Measurements from ENCODE around the gene CDCP1. TPM values are rescaled to one million over a fixed set of nuclear protein-coding genes. Genes with fewer than 3 reads are reported as not detected.

The CDCP1 gene
- total and polyA plus RNA-seq, 2 experiments from 2014 or later, result 5.4 to 8.8 TPM

DNA sequence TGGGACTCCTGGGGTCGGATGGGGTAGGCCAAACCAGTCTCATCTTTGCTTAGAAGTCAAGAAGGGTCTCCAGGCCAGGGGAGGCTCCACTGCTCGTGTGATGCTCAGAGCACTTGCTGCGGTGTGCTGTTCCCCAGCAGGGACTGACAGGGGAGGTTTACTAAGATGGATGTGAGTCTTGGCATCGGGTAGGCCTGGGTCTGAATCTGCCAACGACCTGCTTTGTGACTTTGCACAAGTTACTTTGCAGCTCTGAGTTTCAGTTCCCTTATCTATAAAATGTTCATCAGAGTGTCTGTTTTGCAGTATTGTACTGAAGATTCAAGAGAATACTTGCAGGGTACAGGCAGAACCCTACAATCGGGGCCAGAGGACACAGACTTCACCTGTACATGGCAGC is 17.3 kb upstream of the CDCP1 start:
- Histone ChIP-seq H3K9me2 (ENCODE audit: insufficient read depth) (no peaks in the 10 kb centered on the region), H2AFZ (no peak overlapping the region), H3F3A (ENCODE audit: insufficient read depth) (peaks cover 22% of the 10 kb centered on the region), H3K9ac (no peak overlapping the region), H3K4me1 (ENCODE audit: insufficient read depth) (peaks cover 19% of the 10 kb centered on the region), H3K4me3 (no peak overlapping the region), H3K9me3 (ENCODE audit: low read depth) (no peaks in the 10 kb centered on the region), H3K36me3 (ENCODE audit: low read depth) (no peaks in the 10 kb centered on the region), H3K79me2 (ENCODE audit: insufficient read depth) (no peaks in the 10 kb centered on the region), H3K27me3 (replicated peaks; ENCODE audit: insufficient read depth) (no peaks in the 10 kb centered on the region), H3K4me2 (ENCODE audit: unreplicated experiment) (no peak overlapping the region), H4K20me1 (ENCODE audit: insufficient read depth) (no peaks in the 10 kb centered on the region), H3K27ac (no peak overlapping the region)
- TF ChIP-seq EZH2 (IDR thresholded peaks at IDR 0.05; ENCODE audit: insufficient read depth, poor library complexity, severe bottlenecking) (no peak), EZH2phosphoT487 (IDR thresholded peaks at IDR 0.05; ENCODE audit: insufficient read depth, low read depth) (no peak)
- 56 to 58% methylated on average over 6 of the region's 6 CpGs for WGBS, 2 experiments (ENCODE audit: low coverage in 1 of 2, low lambda C conversion rate in 2 of 2, missing lambda C conversion rate in 2 of 2)
- no peak for DNase-seq
- in situ Hi-C loops (cut with MboI), result no loop called here

DNA sequence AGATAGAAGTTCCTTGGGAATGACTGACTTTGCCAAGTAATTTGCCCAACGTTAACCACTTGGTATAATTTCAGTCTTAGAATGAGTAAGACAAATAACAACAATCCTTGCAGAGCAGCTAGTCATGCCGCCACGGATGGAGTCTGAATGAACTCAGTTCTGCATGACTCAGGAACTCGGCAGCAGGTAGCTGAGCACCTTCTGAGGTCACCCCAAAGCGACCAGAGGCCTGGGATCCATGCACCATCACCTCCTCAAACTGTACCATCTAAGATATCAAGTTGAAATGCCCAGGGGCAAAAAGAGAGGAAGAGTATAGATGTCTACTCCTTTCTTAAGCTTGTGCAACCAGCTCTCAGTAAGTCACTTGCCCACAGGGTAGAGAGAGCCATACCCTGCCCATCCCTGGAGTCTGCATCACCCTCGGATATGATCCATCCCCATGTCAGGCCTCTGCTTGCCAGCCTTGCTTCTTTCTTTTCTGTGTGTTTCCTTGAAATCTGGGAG is 8.5 kb upstream of the CDCP1 start:
- H3K36me3 ChIP-seq (ENCODE audit: low read depth), result no peaks in the 10 kb centered on the region
- H3K4me3 ChIP-seq, result no peak overlapping the region
- peaks cover 38% of the 10 kb centered on the region for H3F3A ChIP-seq (ENCODE audit: insufficient read depth)
- H3K27ac ChIP-seq, result peak overlapping the region; percentile 69
- H3K4me1 ChIP-seq (ENCODE audit: insufficient read depth), result peaks cover 20% of the 10 kb centered on the region
- DNase-seq, result peak; percentile 92
- WGBS, 2 experiments (ENCODE audit: low coverage in 1 of 2, low lambda C conversion rate in 2 of 2, missing lambda C conversion rate in 2 of 2), result 11 to 19% methylated on average over 6 of the region's 6 CpGs
- no peaks in the 10 kb centered on the region for H4K20me1 ChIP-seq (ENCODE audit: insufficient read depth)
- H3K79me2 ChIP-seq (ENCODE audit: insufficient read depth), result no peaks in the 10 kb centered on the region
- no peaks in the 10 kb centered on the region for H3K9me3 ChIP-seq (ENCODE audit: low read depth)
- no peak overlapping the region for H3K9ac ChIP-seq
- H3K4me2 ChIP-seq (ENCODE audit: unreplicated experiment), result peak overlapping the region; percentile 51
- in situ Hi-C loops (cut with MboI), result no loop called here
- TF ChIP-seq EZH2phosphoT487 (IDR thresholded peaks at IDR 0.05; ENCODE audit: insufficient read depth, low read depth), result no peak
- no peak for TF ChIP-seq EZH2 (IDR thresholded peaks at IDR 0.05; ENCODE audit: insufficient read depth, poor library complexity, severe bottlenecking)
- no peaks in the 10 kb centered on the region for H3K9me2 ChIP-seq (ENCODE audit: insufficient read depth)
- no peak overlapping the region for H2AFZ ChIP-seq
- no peaks in the 10 kb centered on the region for H3K27me3 ChIP-seq (replicated peaks; ENCODE audit: insufficient read depth)

DNA sequence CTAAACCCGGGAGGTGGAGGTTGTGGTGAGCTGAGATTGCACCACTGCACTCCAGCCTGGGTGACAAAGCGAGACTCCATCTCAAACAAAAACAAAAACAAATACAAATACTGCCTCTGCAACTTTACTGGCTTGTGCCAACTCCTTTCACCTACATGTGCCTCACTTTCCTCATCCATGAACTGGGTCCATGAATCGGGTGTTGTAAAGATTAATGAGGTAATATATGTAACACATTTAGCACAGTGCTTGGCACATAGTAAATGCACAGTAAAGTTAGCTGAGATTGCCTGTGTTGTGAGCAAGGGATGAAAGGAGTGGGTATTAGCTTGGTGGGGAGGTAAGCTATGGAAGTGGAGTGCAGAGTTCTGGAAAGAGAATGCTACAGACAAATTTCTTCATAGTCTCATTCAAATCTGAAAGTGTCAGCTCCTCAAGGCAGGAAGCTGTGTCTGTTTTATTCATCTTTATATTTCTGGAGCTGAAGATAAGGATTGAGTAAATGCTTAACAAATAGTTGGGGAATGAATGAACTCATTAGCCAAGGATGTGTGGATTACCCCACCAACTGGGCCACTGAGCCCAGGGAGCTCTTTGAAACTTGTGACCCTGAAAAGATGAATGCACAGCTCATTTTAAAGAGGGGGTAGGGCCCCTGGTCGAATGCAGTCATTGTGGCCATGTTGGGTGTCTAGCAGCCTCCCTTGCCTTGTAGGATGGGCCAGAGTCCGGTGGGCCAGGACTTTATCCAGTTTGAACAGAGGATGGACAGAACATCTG is 7.7 kb upstream of the CDCP1 start:
- H3K36me3 ChIP-seq (ENCODE audit: low read depth), result no peaks in the 10 kb centered on the region
- peaks cover 38% of the 10 kb centered on the region for H3F3A ChIP-seq (ENCODE audit: insufficient read depth)
- no peaks in the 10 kb centered on the region for H3K79me2 ChIP-seq (ENCODE audit: insufficient read depth)
- peak overlapping the region; percentile 51 for H3K4me2 ChIP-seq (ENCODE audit: unreplicated experiment)
- no peak overlapping the region for H3K9ac ChIP-seq
- H3K27me3 ChIP-seq (replicated peaks; ENCODE audit: insufficient read depth), result no peaks in the 10 kb centered on the region
- no peaks in the 10 kb centered on the region for H3K9me2 ChIP-seq (ENCODE audit: insufficient read depth)
- DNase-seq, result peak; percentile 73
- no peak for TF ChIP-seq EZH2 (IDR thresholded peaks at IDR 0.05; ENCODE audit: insufficient read depth, poor library complexity, severe bottlenecking)
- no peak for TF ChIP-seq EZH2phosphoT487 (IDR thresholded peaks at IDR 0.05; ENCODE audit: insufficient read depth, low read depth)
- in situ Hi-C loops (cut with MboI), result no loop called here
- no peak overlapping the region for H2AFZ ChIP-seq
- no peaks in the 10 kb centered on the region for H3K9me3 ChIP-seq (ENCODE audit: low read depth)
- peaks cover 20% of the 10 kb centered on the region for H3K4me1 ChIP-seq (ENCODE audit: insufficient read depth)
- no peak overlapping the region for H3K4me3 ChIP-seq
- H3K27ac ChIP-seq, result peak overlapping the region; percentile 69
- no peaks in the 10 kb centered on the region for H4K20me1 ChIP-seq (ENCODE audit: insufficient read depth)
- WGBS, 2 experiments (ENCODE audit: low coverage in 1 of 2, low lambda C conversion rate in 2 of 2, missing lambda C conversion rate in 2 of 2), result 54 to 58% methylated on average over 5 of the region's 5 CpGs

GRCh38 chr3:45152307-45152706 is 6.1 kb upstream of the CDCP1 start:
- DNase-seq, result no peak
- Histone ChIP-seq H4K20me1 (ENCODE audit: insufficient read depth) (no peaks in the 10 kb centered on the region), H3K9ac (no peak overlapping the region), H3K79me2 (ENCODE audit: insufficient read depth) (no peaks in the 10 kb centered on the region), H3K4me1 (ENCODE audit: insufficient read depth) (peaks cover 20% of the 10 kb centered on the region), H3K9me3 (ENCODE audit: low read depth) (no peaks in the 10 kb centered on the region), H3F3A (ENCODE audit: insufficient read depth) (peaks cover 38% of the 10 kb centered on the region), H3K4me2 (ENCODE audit: unreplicated experiment) (no peak overlapping the region), H3K27ac (no peak overlapping the region), H3K27me3 (replicated peaks; ENCODE audit: insufficient read depth) (no peaks in the 10 kb centered on the region), H3K36me3 (ENCODE audit: low read depth) (no peaks in the 10 kb centered on the region), H3K4me3 (no peak overlapping the region), H3K9me2 (ENCODE audit: insufficient read depth) (no peaks in the 10 kb centered on the region), H2AFZ (no peak overlapping the region)
- in situ Hi-C loops (cut with MboI), result no loop called here
- 94 to 100% methylated on average over 1 of the region's 1 CpG for WGBS, 2 experiments (ENCODE audit: low coverage in 1 of 2, low lambda C conversion rate in 2 of 2, missing lambda C conversion rate in 2 of 2)
- TF ChIP-seq EZH2phosphoT487 (IDR thresholded peaks at IDR 0.05; ENCODE audit: insufficient read depth, low read depth) (no peak), EZH2 (IDR thresholded peaks at IDR 0.05; ENCODE audit: insufficient read depth, poor library complexity, severe bottlenecking) (no peak)

All from GM23248 (cell line).